ENCODE results near the gene ELMO3. TPM values are rescaled to one million over a fixed set of nuclear protein-coding genes. Genes with fewer than 3 reads are reported as not detected.

ELMO3 gene
- total RNA-seq, 1 experiment from 2014 or later = 8.6 TPM

DNA sequence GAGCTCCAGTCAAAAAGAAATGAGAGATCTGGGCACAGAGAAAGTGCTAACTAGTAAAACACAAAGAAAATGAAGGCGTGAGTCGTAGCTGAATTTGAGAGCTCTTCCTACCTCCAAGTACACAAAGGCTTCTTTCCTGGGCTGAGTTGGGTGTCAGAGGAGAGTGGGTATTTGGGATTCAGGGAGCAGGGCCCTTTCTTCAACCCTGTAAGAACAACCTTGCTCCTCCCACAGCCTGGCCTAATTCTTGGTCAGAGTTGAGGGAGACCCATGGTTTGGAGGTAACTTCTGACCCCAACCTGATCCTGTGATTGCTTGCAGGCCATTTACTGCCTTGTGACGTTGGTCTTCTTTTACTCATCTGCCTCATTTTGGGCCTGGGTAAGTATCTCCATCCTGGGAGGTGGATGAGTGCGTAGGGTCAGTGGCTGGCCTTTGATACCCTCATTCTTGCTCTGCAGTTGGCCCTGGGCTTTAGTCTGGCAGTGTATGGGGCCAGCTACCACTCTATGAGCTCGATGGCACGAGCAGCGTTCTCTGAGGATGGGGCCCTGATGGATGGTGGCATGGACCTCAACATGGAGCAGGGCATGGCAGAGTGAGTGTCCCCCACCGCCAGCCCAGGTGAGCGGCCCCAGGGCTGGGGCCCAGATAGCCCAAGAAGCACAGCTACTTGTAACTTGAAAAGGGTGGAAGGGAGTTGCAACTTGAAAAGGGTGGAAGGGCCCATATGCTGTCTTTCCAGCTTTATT is 29.3 kb downstream of the ELMO3 start:
- H3K36me3 Mint-ChIP-seq (ENCODE audit: insufficient read depth in 1 of 3, low read depth in 3 of 3) = peaks cover 14 to 54% (median 46%) of the 10 kb centered on the region in 3 experiments; a peak in 6 of 7 replicates
- Histone ChIP-seq H4K91ac (ENCODE audit: insufficient read length, low read depth, low read length) (no peak overlapping the region), H4K8ac (replicated peaks; ENCODE audit: insufficient read length, low read depth, low read length) (peak overlapping the region; percentile 52), H3K9ac (ENCODE audit: extremely low read depth, insufficient read length, low read length) (peak overlapping the region; percentile 86), H2BK12ac (ENCODE audit: insufficient read length, low read depth, low read length) (no peak overlapping the region), H2BK15ac (ENCODE audit: low read depth, low read length) (no peak overlapping the region), H3K14ac (ENCODE audit: insufficient read depth, low read length) (no peak overlapping the region), H3K4me2 (ENCODE audit: insufficient read depth, insufficient read length, low read length) (peak overlapping the region; percentile 98), H2BK120ac (ENCODE audit: low read depth, low read length, poor library complexity, severe bottlenecking) (no peak overlapping the region), H3K4ac (ENCODE audit: low read depth, low read length) (no peak overlapping the region), H3K27me3 (ENCODE audit: insufficient read depth, low read length) (no peaks in the 10 kb centered on the region), H3K23ac (ENCODE audit: insufficient read length, low read depth, low read length) (no peak overlapping the region), H2AFZ (ENCODE audit: low read length) (no peak overlapping the region), H3K18ac (ENCODE audit: insufficient read length, low read depth, low read length) (no peak overlapping the region), H2BK20ac (ENCODE audit: low read depth, low read length, poor library complexity, severe bottlenecking) (no peak overlapping the region), H3T11ph (ENCODE audit: low read length) (no peak overlapping the region), H3K9me3 (ENCODE audit: control insufficient read depth, low read depth, low read length) (no peaks in the 10 kb centered on the region), H2BK5ac (ENCODE audit: insufficient read length, low read length) (no peak overlapping the region), H4K20me1 (ENCODE audit: control insufficient read depth, insufficient read depth, insufficient read length) (no peaks in the 10 kb centered on the region), H3K79me1 (ENCODE audit: insufficient read depth, low read depth, low read length, poor library complexity, severe bottlenecking) (peaks cover 3% of the 10 kb centered on the region), H3K23me2 (ENCODE audit: insufficient read length, low read depth, low read length, poor library complexity, severe bottlenecking) (peaks cover 15% of the 10 kb centered on the region), H3K27ac (ENCODE audit: insufficient read length, low read depth, low read length) (no peak overlapping the region), H2AK5ac (ENCODE audit: insufficient read length, low read length) (no peak overlapping the region), H3K79me2 (ENCODE audit: insufficient read depth, low read length) (peaks cover 5% of the 10 kb centered on the region; the same call in 1 of the 2 replicates), H4K5ac (ENCODE audit: insufficient read length, low read depth, low read length) (no peak overlapping the region), H3K4me1 (ENCODE audit: insufficient read depth, low read length) (peaks cover 4% of the 10 kb centered on the region), H3K56ac (ENCODE audit: insufficient read length, low read depth, low read length) (no peak overlapping the region)
- H3K4me1 Mint-ChIP-seq = peaks cover 17 to 20% of the 10 kb centered on the region in 2 experiments
- peak overlapping the region; percentile 99 to 100 for H3K4me3 Mint-ChIP-seq
- TF ChIP-seq, protein P1, sequence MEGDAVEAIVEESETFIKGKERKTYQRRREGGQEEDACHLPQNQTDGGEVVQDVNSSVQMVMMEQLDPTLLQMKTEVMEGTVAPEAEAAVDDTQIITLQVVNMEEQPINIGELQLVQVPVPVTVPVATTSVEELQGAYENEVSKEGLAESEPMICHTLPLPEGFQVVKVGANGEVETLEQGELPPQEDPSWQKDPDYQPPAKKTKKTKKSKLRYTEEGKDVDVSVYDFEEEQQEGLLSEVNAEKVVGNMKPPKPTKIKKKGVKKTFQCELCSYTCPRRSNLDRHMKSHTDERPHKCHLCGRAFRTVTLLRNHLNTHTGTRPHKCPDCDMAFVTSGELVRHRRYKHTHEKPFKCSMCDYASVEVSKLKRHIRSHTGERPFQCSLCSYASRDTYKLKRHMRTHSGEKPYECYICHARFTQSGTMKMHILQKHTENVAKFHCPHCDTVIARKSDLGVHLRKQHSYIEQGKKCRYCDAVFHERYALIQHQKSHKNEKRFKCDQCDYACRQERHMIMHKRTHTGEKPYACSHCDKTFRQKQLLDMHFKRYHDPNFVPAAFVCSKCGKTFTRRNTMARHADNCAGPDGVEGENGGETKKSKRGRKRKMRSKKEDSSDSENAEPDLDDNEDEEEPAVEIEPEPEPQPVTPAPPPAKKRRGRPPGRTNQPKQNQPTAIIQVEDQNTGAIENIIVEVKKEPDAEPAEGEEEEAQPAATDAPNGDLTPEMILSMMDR (conservative IDR thresholded peaks at IDR 0.05) = no peak
- DNase-seq = no peak
- no peaks in the 10 kb centered on the region; a peak in 1 of 5 replicates for H3K9me3 Mint-ChIP-seq
- WGBS (ENCODE audit: extremely low coverage, insufficient read length, low lambda C conversion rate) = no CpG with 5 or more reads among the region's 9 CpGs
- H3K27ac Mint-ChIP-seq = no peak overlapping the region
- H3K27me3 Mint-ChIP-seq (ENCODE audit: low read depth) = peaks cover 12% of the 10 kb centered on the region

Data from H9 (cell line).